ENCODE results near the gene SYNJ2. TPM values are rescaled to one million over a fixed set of nuclear protein-coding genes. Genes with fewer than 3 reads are reported as not detected.

The SYNJ2 gene
- polyA plus RNA-seq, 1 donor from 2014 or later = 0.12 TPM

- no peaks in the 10 kb centered on the region for H3K79me2 ChIP-seq (replicated peaks; ENCODE audit: insufficient read depth, low read length)
- TF ChIP-seq EZH2 (IDR thresholded peaks at IDR 0.05; ENCODE audit: borderline replicate concordance, insufficient read depth, low read length, poor library complexity, severe bottlenecking) (no peak), EP300 (conservative IDR thresholded peaks at IDR 0.05; ENCODE audit: poor library complexity, severe bottlenecking) (no peak), SMC3 (conservative IDR thresholded peaks at IDR 0.05; ENCODE audit: poor library complexity) (no peak), POLR2AphosphoS5 (IDR thresholded peaks at IDR 0.05) (no peak), MXI1 (conservative IDR thresholded peaks at IDR 0.05; ENCODE audit: poor library complexity, severe bottlenecking) (no peak), TAF1 (IDR thresholded peaks at IDR 0.05; ENCODE audit: low read depth) (no peak), CTCF (IDR thresholded peaks at IDR 0.05; ENCODE audit: poor library complexity, severe bottlenecking) (no peak), REST (IDR thresholded peaks at IDR 0.05; ENCODE audit: borderline replicate concordance) (no peak), RAD21 (conservative IDR thresholded peaks at IDR 0.05) (no peak)
- peaks cover 13% of the 10 kb centered on the region for H3K36me3 ChIP-seq (ENCODE audit: insufficient read depth, low read length)
- H3K4me3 ChIP-seq (ENCODE audit: low read length) = no peak overlapping the region
- no peak overlapping the region for H3K4me2 ChIP-seq (ENCODE audit: low read length)
- H2AFZ ChIP-seq (ENCODE audit: low read depth, low read length) = no peak overlapping the region
- H3K9ac ChIP-seq (ENCODE audit: low read length) = no peak overlapping the region
- H3K27me3 ChIP-seq (ENCODE audit: insufficient read depth, low read depth, low read length) = no peaks in the 10 kb centered on the region
- H4K20me1 ChIP-seq (ENCODE audit: insufficient read depth) = no peaks in the 10 kb centered on the region
- H3K27ac ChIP-seq (ENCODE audit: low read length) = no peak overlapping the region
- no peaks in the 10 kb centered on the region for H3F3A ChIP-seq (ENCODE audit: insufficient read depth, low read length, poor library complexity, severe bottlenecking)
- H3K9me2 ChIP-seq (ENCODE audit: insufficient read depth, low read length) = no peaks in the 10 kb centered on the region
- H3K9me3 ChIP-seq (ENCODE audit: low read length) = no peaks in the 10 kb centered on the region
Observed at GRCh38 chr6:158121335-158121734, 139.7 kb downstream of the SYNJ2 start.

GRCh38 chr6:158122048-158122447, 140.4 kb downstream of the SYNJ2 start:
- Histone ChIP-seq H2AFZ (ENCODE audit: low read depth, low read length) (no peak overlapping the region), H3K9ac (ENCODE audit: low read length) (no peak overlapping the region), H3F3A (ENCODE audit: insufficient read depth, low read length, poor library complexity, severe bottlenecking) (no peaks in the 10 kb centered on the region), H4K20me1 (ENCODE audit: insufficient read depth) (no peaks in the 10 kb centered on the region), H3K27me3 (ENCODE audit: insufficient read depth, low read depth, low read length) (no peaks in the 10 kb centered on the region), H3K9me3 (ENCODE audit: low read length) (no peaks in the 10 kb centered on the region), H3K9me2 (ENCODE audit: insufficient read depth, low read length) (no peaks in the 10 kb centered on the region), H3K4me3 (ENCODE audit: low read length) (no peak overlapping the region), H3K36me3 (ENCODE audit: insufficient read depth, low read length) (peaks cover 12% of the 10 kb centered on the region), H3K79me2 (replicated peaks; ENCODE audit: insufficient read depth, low read length) (no peaks in the 10 kb centered on the region), H3K27ac (ENCODE audit: low read length) (no peak overlapping the region), H3K4me2 (ENCODE audit: low read length) (no peak overlapping the region)
- TF ChIP-seq CTCF (IDR thresholded peaks at IDR 0.05; ENCODE audit: poor library complexity, severe bottlenecking) = no peak
- TF ChIP-seq SMC3 (conservative IDR thresholded peaks at IDR 0.05; ENCODE audit: poor library complexity) = no peak
- TF ChIP-seq REST (IDR thresholded peaks at IDR 0.05; ENCODE audit: borderline replicate concordance) = no peak
- no peak for TF ChIP-seq EP300 (conservative IDR thresholded peaks at IDR 0.05; ENCODE audit: poor library complexity, severe bottlenecking)
- TF ChIP-seq TAF1 (IDR thresholded peaks at IDR 0.05; ENCODE audit: low read depth) = no peak
- TF ChIP-seq POLR2AphosphoS5 (IDR thresholded peaks at IDR 0.05) = no peak
- no peak for TF ChIP-seq MXI1 (conservative IDR thresholded peaks at IDR 0.05; ENCODE audit: poor library complexity, severe bottlenecking)
- no peak for TF ChIP-seq RAD21 (conservative IDR thresholded peaks at IDR 0.05)
- no peak for TF ChIP-seq EZH2 (IDR thresholded peaks at IDR 0.05; ENCODE audit: borderline replicate concordance, insufficient read depth, low read length, poor library complexity, severe bottlenecking)

Data from neural cell (in vitro differentiated cells).